HepG2 (cell line): ENCODE data around the gene DTX4. TPM values are rescaled to one million over a fixed set of nuclear protein-coding genes. Genes with fewer than 3 reads are reported as not detected.

ENCODE experiments used
- ATAC-seq: fragments of 200-7000 bp; cut with Tn5 transposase; 3 replicates; pipeline ENCODE4 v1.9.1; 2020; ENCODE audit warnings: mild to moderate bottlenecking, moderate library complexity
- BruUV-seq: library from RNA; stranded (reverse); fragments of 400-500 nt; replicated peaks from 2 replicates; lab custom pipeline; 2021; lab: Mats Ljungman, UMichigan
- CTCF ChIA-PET: fragments of 300-600 bp; formaldehyde crosslinking; extraction: SDS; loops from one replicate; lab custom pipeline; 2021; ENCODE audit warnings: low total read pairs, inconsistent platforms, low intra/inter-chr PET ratio; lab: Yijun Ruan, JAX
- POLR2A ChIA-PET: fragments of 350-600 bp; sonication (Branson Sonifier 250); formaldehyde crosslinking; loops from one replicate; lab custom pipeline; 2020; ENCODE audit warnings: antibody characterized with exemption, inconsistent platforms; lab: Yijun Ruan, JAX
- DNase-seq: peaks from one replicate; pipeline ENCODE4 v3.0.0-alpha.2; 2015; ENCODE audit warnings: low spot score
- FAIRE-seq: peaks from 3 replicates; lab custom pipeline; 2011; peaks lifted over from hg19 to GRCh38; lab: Jason Lieb, UNC
- H2AFZ ChIP-seq: one replicate; pipeline ENCODE4 v1.6.1; 2011; ENCODE audit warnings: low read length, inconsistent platforms
- H3K27ac ChIP-seq: fragments of 300-600 bp; 3 replicates; pipeline ENCODE4 v1.8.0; 2011; ENCODE audit warnings: mixed run types, mild to moderate bottlenecking, mixed read lengths, low read length, inconsistent platforms; ENCODE audit not compliant: insufficient read depth; ENCODE audit errors: extremely low read length
- H3K27me3 ChIP-seq, 2 experiments: fragments of 200-600 bp in 1 of 2; 2 replicates in 1 of 2; 3 replicates in 1 of 2; pipeline versions ENCODE4 v1.6.0 to v1.8.0; 2011; ENCODE audit warnings: low read length in 2 of 2, mild to moderate bottlenecking in 2 of 2, moderate library complexity in 2 of 2, inconsistent platforms in 1 of 2; ENCODE audit not compliant: insufficient read depth in 2 of 2, control insufficient read depth in 1 of 2
- H3K36me3 ChIP-seq, 2 experiments: fragments of 200-600 bp in 1 of 2; replicated peaks in 1 of 2; 2 replicates in 1 of 2; 3 replicates in 1 of 2; pipeline versions ENCODE4 v1.5.1 to v1.8.0; 2011; ENCODE audit warnings: low read length in 2 of 2, inconsistent platforms in 1 of 2; ENCODE audit not compliant: insufficient read depth in 2 of 2, control insufficient read depth in 1 of 2
- H3K4me1 ChIP-seq: 2 replicates; pipeline ENCODE4 v1.5.1; 2012; ENCODE audit warnings: low read length, inconsistent platforms; ENCODE audit not compliant: insufficient read depth
- H3K4me2 ChIP-seq: 2 replicates; pipeline ENCODE4 v1.6.0; 2011; ENCODE audit warnings: low read depth, low read length, inconsistent platforms
- H3K4me3 ChIP-seq, 3 experiments: fragments of 200-600 bp in 1 of 3; sonication (generic), shearing (Covaris generic) in 1 of 3; replicated peaks in 1 of 3; 2 replicates each; pipeline ENCODE4 v1.5.1; 2011 to 2016; ENCODE audit warnings: low read length in 3 of 3, inconsistent platforms in 2 of 3, low read depth in 2 of 3, mild to moderate bottlenecking in 2 of 3, control low read depth in 1 of 3, mixed read lengths in 1 of 3; ENCODE audit not compliant: insufficient read depth in 1 of 3
- H3K79me2 ChIP-seq: one replicate; pipeline ENCODE4 v1.6.1; 2011; ENCODE audit warnings: low read length, inconsistent platforms; ENCODE audit not compliant: insufficient read depth
- H3K9ac ChIP-seq: 2 replicates; pipeline ENCODE4 v1.6.0; 2011; ENCODE audit warnings: mild to moderate bottlenecking, low read depth, low read length, inconsistent platforms; ENCODE audit not compliant: insufficient read depth
- H3K9me3 ChIP-seq: 2 replicates; pipeline ENCODE4 v1.5.1; 2012; ENCODE audit warnings: mild to moderate bottlenecking, low read length
- H4K20me1 ChIP-seq: 2 replicates; pipeline ENCODE4 v1.6.0; 2011; ENCODE audit warnings: inconsistent platforms, mild to moderate bottlenecking, low read length, moderate library complexity; ENCODE audit not compliant: insufficient read depth
- ELF1 ChIP-seq: sonication (generic); formaldehyde crosslinking; IDR thresholded peaks from 2 replicates; pipeline ENCODE4 v1.4.0; 2020; ENCODE audit warnings: missing genetic modification reagents
- FUBP1 ChIP-seq: sonication (generic); formaldehyde crosslinking; IDR thresholded peaks from 2 replicates; pipeline ENCODE4 v1.5.1; 2020; ENCODE audit warnings: missing genetic modification reagents, mild to moderate bottlenecking, borderline replicate concordance
- HNRNPH1 ChIP-seq: fragments of 200-400 bp; formaldehyde crosslinking; optimal IDR thresholded peaks from 2 replicates; pipeline ENCODE3; 2017; ENCODE audit warnings: mild to moderate bottlenecking, low read depth, low read length
- JDP2 ChIP-seq: sonication (generic); formaldehyde crosslinking; IDR thresholded peaks from 2 replicates; pipeline ENCODE4 v1.8.1; 2022; ENCODE audit warnings: missing genetic modification reagents, borderline replicate concordance
- KDM2A ChIP-seq: sonication (generic); formaldehyde crosslinking; IDR thresholded peaks from 2 replicates; pipeline ENCODE4 v1.4.0; 2020; ENCODE audit warnings: low read depth, missing genetic modification reagents, borderline replicate concordance
- KLF6 ChIP-seq: IDR thresholded peaks from 2 replicates; pipeline ENCODE4 v1.8.0; 2016; ENCODE audit warnings: missing biosample characterization, missing genetic modification reagents
- MTF1 ChIP-seq: sonication (generic); formaldehyde crosslinking; IDR thresholded peaks from 2 replicates; pipeline ENCODE4 v1.5.0; 2020; ENCODE audit warnings: missing genetic modification reagents
- NR2C2 ChIP-seq: sonication (generic); formaldehyde crosslinking; IDR thresholded peaks from 2 replicates; pipeline ENCODE4 v1.4.0; 2020; ENCODE audit warnings: missing genetic modification reagents, mild to moderate bottlenecking, moderate library complexity, borderline replicate concordance
- PAX8 ChIP-seq: sonication (generic); formaldehyde crosslinking; IDR thresholded peaks from 2 replicates; pipeline ENCODE4 v1.8.0; 2022; ENCODE audit warnings: mild to moderate bottlenecking, missing genetic modification reagents, borderline replicate concordance
- SETDB1 ChIP-seq: sonication (generic); formaldehyde crosslinking; IDR thresholded peaks from 2 replicates; pipeline ENCODE4 v1.5.1; 2020; ENCODE audit warnings: missing genetic modification reagents, mild to moderate bottlenecking, borderline replicate concordance
- STAG1 ChIP-seq: sonication (generic); formaldehyde crosslinking; IDR thresholded peaks from 2 replicates; pipeline ENCODE4 v1.4.0; 2020; ENCODE audit warnings: missing genetic modification reagents
- TMF1 ChIP-seq: sonication (generic); formaldehyde crosslinking; IDR thresholded peaks from 2 replicates; pipeline ENCODE4 v1.8.1; 2022; ENCODE audit warnings: low read depth, missing genetic modification reagents
- TP53 ChIP-seq: sonication (generic); formaldehyde crosslinking; conservative IDR thresholded peaks from 2 replicates; pipeline ENCODE4 v1.4.0; 2020; ENCODE audit warnings: missing genetic modification reagents
- ZFAT ChIP-seq: sonication (generic); formaldehyde crosslinking; conservative IDR thresholded peaks from 2 replicates; pipeline ENCODE4 v1.8.1; 2023; ENCODE audit warnings: missing genetic modification reagents, inconsistent platforms
- ZFX ChIP-seq: sonication (generic); formaldehyde crosslinking; IDR thresholded peaks from 2 replicates; pipeline ENCODE4 v1.4.0; 2020; ENCODE audit warnings: mild to moderate bottlenecking, low read depth, missing genetic modification reagents, moderate library complexity
- ZNF160 ChIP-seq: sonication (generic); formaldehyde crosslinking; IDR thresholded peaks from 2 replicates; pipeline ENCODE4 v1.8.0; 2022; ENCODE audit warnings: mild to moderate bottlenecking, inconsistent platforms, missing genetic modification reagents
- ZNF747 ChIP-seq: sonication (generic); formaldehyde crosslinking; IDR thresholded peaks from 2 replicates; pipeline ENCODE4 v1.8.1; 2023; ENCODE audit warnings: missing genetic modification reagents, mild to moderate bottlenecking, borderline replicate concordance
- ZNF780A ChIP-seq: sonication (generic); formaldehyde crosslinking; IDR thresholded peaks from 2 replicates; pipeline ENCODE4 v1.8.0; 2022; ENCODE audit warnings: mild to moderate bottlenecking, missing genetic modification reagents, moderate library complexity
- WGBS: methylation state at CpG from one replicate; pipeline ENCODE4 v1.1.6; 2017; ENCODE audit warnings: low lambda C conversion rate; 5-methylcytosine and 5-hydroxymethylcytosine counted together
- in situ Hi-C: cut with HindIII; loops from 2 replicates; pipeline ENCODE4 v1.10.0; 2017; ENCODE audit warnings: low pct_unique_long_range_greater_than_20kb; ENCODE audit not compliant: extremely low pct_ligation_motif_present
- intact Hi-C: fragments of 100-400 bp; cut with micrococcal nuclease; formaldehyde crosslinking; loops from one replicate; pipeline ENCODE4 v1.10.0; 2022; ENCODE audit not compliant: unreplicated experiment
- polyA plus RNA-seq, 8 experiments: library from polyadenylated mRNA; depleted of rRNA in 3 of 8; stranded (reverse) in 7 of 8; unstranded in 1 of 8; fragments of >200 nt; fragmentation: Illumina TruSeq in 4 of 8; extraction: Trizol in 4 of 8; gene quantifications; 2 replicates each; pipeline versions ENCODE4 v1.2.1 to v1.2.3, GENCODE V29; 2011 to 2016; ENCODE audit warnings: low read depth in 4 of 8, missing spikeins in 1 of 8, mixed read lengths in 1 of 8; ENCODE audit not compliant: insufficient read depth in 1 of 8
- total RNA-seq, 5 experiments: library from RNA; depleted of rRNA; stranded (reverse); fragments of >200 nt; fragmentation: Illumina TruSeq; extraction: Trizol; gene quantifications; 2 replicates each; pipeline ENCODE4 v1.2.3, GENCODE V29; 2016; ENCODE audit warnings: low read depth in 1 of 5
- TF ChIP-seq, protein P1 (sequence below): sonication (generic); formaldehyde crosslinking; IDR thresholded peaks from 2 replicates; pipeline ENCODE4 v1.8.0; 2022; ENCODE audit warnings: missing genetic modification reagents, low read depth, mild to moderate bottlenecking, borderline replicate concordance
- TF ChIP-seq, protein P2 (sequence below), 2 experiments: sonication (generic) in 1 of 2; formaldehyde crosslinking in 1 of 2; IDR thresholded peaks; 2 replicates each; pipeline versions ENCODE4 v1.4.0 to v1.6.1; 2018 to 2020; ENCODE audit warnings: missing genetic modification reagents in 2 of 2, borderline replicate concordance in 1 of 2, low read depth in 1 of 2, mild to moderate bottlenecking in 1 of 2, missing biosample characterization in 1 of 2

The DTX4 gene
- total and polyA plus RNA-seq, 2 of the 13 experiments (the other 11 are each of a cell fraction or from before 2014, with no cell fraction given): 0.67 to 5.6 TPM

GRCh38 chr11:59181746-59182456, 10.0 kb downstream of the DTX4 start:
- POLR2A ChIA-PET: interaction anchor here (0.6 to 1.3 kb wide), 2 partner anchors 8 to 11 kb away, joined by 3 to 4 read pairs; no protein-coding TSS in a partner anchor
- H3K79me2 ChIP-seq: no peaks in the 10 kb centered on the region
- no peak overlapping the region for H3K4me2 ChIP-seq
- no peak overlapping the region for H2AFZ ChIP-seq
- in situ Hi-C loops: loop anchor here (25.0 kb wide), 1 partner anchor 505 kb away; no protein-coding TSS in a partner anchor
- BruUV-seq: no TSS peak
- no peaks in the 10 kb centered on the region; a peak in 1 of 5 replicates for H3K36me3 ChIP-seq
- intact Hi-C loops: no loop called here
- no peak overlapping the region for H3K4me3 ChIP-seq
- no peak overlapping the region for H3K27ac ChIP-seq
- H3K9me3 ChIP-seq: no peaks in the 10 kb centered on the region
- ATAC-seq: no peak
- TF ChIP-seq FUBP1 (CRISPR knock-in tag) (no peak), MTF1 (CRISPR knock-in tag) (no peak), ELF1 (CRISPR knock-in tag) (no peak), TMF1 (CRISPR knock-in tag) (no peak), KLF6 (CRISPR knock-in tag) (no peak), ZFX (CRISPR knock-in tag) (no peak), PAX8 (CRISPR knock-in tag) (no peak), TP53 (CRISPR knock-in tag) (no peak), STAG1 (no peak), JDP2 (CRISPR knock-in tag) (no peak), ZNF747 (CRISPR knock-in tag) (no peak), ZNF160 (CRISPR knock-in tag) (no peak), ZFAT (no peak), NR2C2 (no peak), HNRNPH1 (no peak), KDM2A (CRISPR knock-in tag) (no peak), ZNF780A (no peak), SETDB1 (CRISPR knock-in tag) (no peak)
- TF ChIP-seq, protein P1, sequence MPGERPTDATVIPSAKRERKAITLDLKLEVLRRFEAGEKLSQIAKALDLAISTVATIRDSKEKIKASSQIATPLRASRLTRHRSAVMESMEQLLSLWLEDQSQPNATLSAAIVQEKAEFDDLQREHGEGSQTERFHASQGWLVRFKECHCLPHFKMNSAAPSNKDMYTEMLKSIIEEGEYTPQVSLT (CRISPR knock-in tag): no peak
- TF ChIP-seq, protein P2, sequence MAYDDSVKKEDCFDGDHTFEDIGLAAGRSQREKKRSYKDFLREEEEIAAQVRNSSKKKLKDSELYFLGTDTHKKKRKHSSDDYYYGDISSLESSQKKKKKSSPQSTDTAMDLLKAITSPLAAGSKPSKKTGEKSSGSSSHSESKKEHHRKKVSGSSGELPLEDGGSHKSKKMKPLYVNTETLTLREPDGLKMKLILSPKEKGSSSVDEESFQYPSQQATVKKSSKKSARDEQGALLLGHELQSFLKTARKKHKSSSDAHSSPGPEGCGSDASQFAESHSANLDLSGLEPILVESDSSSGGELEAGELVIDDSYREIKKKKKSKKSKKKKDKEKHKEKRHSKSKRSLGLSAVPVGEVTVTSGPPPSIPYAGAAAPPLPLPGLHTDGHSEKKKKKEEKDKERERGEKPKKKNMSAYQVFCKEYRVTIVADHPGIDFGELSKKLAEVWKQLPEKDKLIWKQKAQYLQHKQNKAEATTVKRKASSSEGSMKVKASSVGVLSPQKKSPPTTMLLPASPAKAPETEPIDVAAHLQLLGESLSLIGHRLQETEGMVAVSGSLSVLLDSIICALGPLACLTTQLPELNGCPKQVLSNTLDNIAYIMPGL (CRISPR knock-in tag; IDR thresholded peaks at IDR 0.05; ENCODE audit: borderline replicate concordance in 1 of 2, low read depth in 1 of 2): no peak
- TF ChIP-seq, all 625 proteins: peak for 0
- CTCF ChIA-PET: interaction anchor here (2.1 kb wide), 1 partner anchor 10 kb away, joined by 16 read pairs; the partner anchor contains the start of gene DTX4
- no peaks in the 10 kb centered on the region for H4K20me1 ChIP-seq
- H3K27me3 ChIP-seq: no peaks in the 10 kb centered on the region
- peaks cover 10% of the 10 kb centered on the region; the same call in 1 of the 2 replicates for H3K4me1 ChIP-seq
- DNase-seq (no peak), FAIRE-seq (no peak)
- no peak overlapping the region for H3K9ac ChIP-seq
- 96% methylated on average over 23 of the region's 33 CpGs for WGBS
